Hepatocyte (in vitro differentiated cells): ENCODE results near the gene RNF175.

ENCODE experiments used
- EZH2 ChIP-seq: fragments of 200-600 bp; sonication (generic); IDR thresholded peaks from 2 replicates; pipeline ENCODE4 v1.6.1; 2016; ENCODE audit warnings: antibody characterized with exemption, mild to moderate bottlenecking, borderline replicate concordance
- EZH2phosphoT487 ChIP-seq: fragments of 200-600 bp; sonication (generic); IDR thresholded peaks from one replicate; pipeline ENCODE4 v1.6.1; 2018; ENCODE audit warnings: antibody characterized with exemption, mild to moderate bottlenecking, low read depth, moderate library complexity; ENCODE audit not compliant: unreplicated experiment, severe bottlenecking
- TF ChIP-seq, protein P1 (sequence below): fragments of 200-600 bp; sonication (generic); IDR thresholded peaks from 2 replicates; pipeline ENCODE4 v1.5.1; 2016; ENCODE audit warnings: antibody characterized with exemption, mild to moderate bottlenecking; ENCODE audit not compliant: poor library complexity

DNA sequence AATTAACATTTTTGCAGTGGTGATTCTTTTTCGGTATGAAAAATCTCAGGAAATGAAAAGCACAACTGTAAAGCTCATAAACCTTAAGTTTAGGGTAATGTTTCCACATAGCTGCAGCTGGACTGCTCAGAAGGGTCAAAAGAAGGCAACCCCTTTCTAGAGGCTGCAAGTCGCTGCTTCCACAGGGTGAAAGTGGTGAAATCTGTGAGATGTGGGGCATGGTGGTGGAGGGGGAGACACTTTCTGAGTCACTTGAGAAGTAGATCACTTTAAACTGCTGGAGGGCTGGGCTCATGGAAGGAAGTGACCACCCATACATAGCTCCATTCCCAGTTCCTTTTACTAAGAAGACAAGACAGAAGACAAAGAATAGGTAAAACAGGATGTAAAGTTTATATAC, 20.4 kb upstream of the RNF175 start:
- TF ChIP-seq, protein P1, sequence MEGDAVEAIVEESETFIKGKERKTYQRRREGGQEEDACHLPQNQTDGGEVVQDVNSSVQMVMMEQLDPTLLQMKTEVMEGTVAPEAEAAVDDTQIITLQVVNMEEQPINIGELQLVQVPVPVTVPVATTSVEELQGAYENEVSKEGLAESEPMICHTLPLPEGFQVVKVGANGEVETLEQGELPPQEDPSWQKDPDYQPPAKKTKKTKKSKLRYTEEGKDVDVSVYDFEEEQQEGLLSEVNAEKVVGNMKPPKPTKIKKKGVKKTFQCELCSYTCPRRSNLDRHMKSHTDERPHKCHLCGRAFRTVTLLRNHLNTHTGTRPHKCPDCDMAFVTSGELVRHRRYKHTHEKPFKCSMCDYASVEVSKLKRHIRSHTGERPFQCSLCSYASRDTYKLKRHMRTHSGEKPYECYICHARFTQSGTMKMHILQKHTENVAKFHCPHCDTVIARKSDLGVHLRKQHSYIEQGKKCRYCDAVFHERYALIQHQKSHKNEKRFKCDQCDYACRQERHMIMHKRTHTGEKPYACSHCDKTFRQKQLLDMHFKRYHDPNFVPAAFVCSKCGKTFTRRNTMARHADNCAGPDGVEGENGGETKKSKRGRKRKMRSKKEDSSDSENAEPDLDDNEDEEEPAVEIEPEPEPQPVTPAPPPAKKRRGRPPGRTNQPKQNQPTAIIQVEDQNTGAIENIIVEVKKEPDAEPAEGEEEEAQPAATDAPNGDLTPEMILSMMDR: no peak
- TF ChIP-seq EZH2 (no peak), EZH2phosphoT487 (no peak)
